Brain microvascular endothelial cell (primary cell): ENCODE measurements around the gene ITGB2.

Experiments used
- DNase-seq: peaks from one replicate; pipeline ENCODE4 v3.0.0-alpha.2; 2020
- H3K27ac ChIP-seq: fragments of 250-450 bp; sonication (Bioruptor Pico); 2 replicates; pipeline ENCODE4 v1.5.1; 2020; ENCODE audit warnings: mild to moderate bottlenecking, moderate library complexity
- H3K27me3 ChIP-seq: fragments of 250-450 bp; sonication (Bioruptor Pico); replicated peaks from 2 replicates; pipeline ENCODE4 v1.5.1; 2020; ENCODE audit warnings: mild to moderate bottlenecking
- H3K36me3 ChIP-seq: fragments of 250-450 bp; sonication (Bioruptor Pico); replicated peaks from 2 replicates; pipeline ENCODE4 v1.5.1; 2020; ENCODE audit warnings: mild to moderate bottlenecking
- H3K4me3 ChIP-seq: 2 replicates; pipeline ENCODE4 v1.5.1; 2011; ENCODE audit warnings: low read depth, mild to moderate bottlenecking, control low read depth, low read length, moderate library complexity
- CTCF ChIP-seq: IDR thresholded peaks from 2 replicates; pipeline ENCODE4 v1.5.1; 2011; ENCODE audit warnings: low read depth, mild to moderate bottlenecking, moderate library complexity, low read length, control low read depth, inconsistent platforms; ENCODE audit errors: missing control alignments
- in situ Hi-C: cut with HindIII; loops from 2 replicates; pipeline ENCODE4 v1.10.0; 2017; ENCODE audit warnings: low sequenced_read_pairs, low pct_ligation_motif_present

ITGB2 gene

GRCh38 chr21:44888581-44889550, 31.8 kb downstream of the ITGB2 start:
- in situ Hi-C loops = no loop called here
- no peak for TF ChIP-seq CTCF
- no peak for DNase-seq
- Histone ChIP-seq H3K27me3 (peaks cover 34% of the 10 kb centered on the region), H3K4me3 (no peak overlapping the region), H3K27ac (no peak overlapping the region), H3K36me3 (no peaks in the 10 kb centered on the region)

- in situ Hi-C loops = no loop called here
- DNase-seq = no peak
- Histone ChIP-seq H3K36me3 (no peaks in the 10 kb centered on the region), H3K27me3 (peaks cover 25% of the 10 kb centered on the region), H3K27ac (no peak overlapping the region), H3K4me3 (no peak overlapping the region)
- no peak for TF ChIP-seq CTCF
Measured at GRCh38 chr21:44887807-44888580, 32.7 kb downstream of the ITGB2 start.

- no peak for TF ChIP-seq CTCF
- no peak overlapping the region for H3K27ac ChIP-seq
- no peak for DNase-seq
- H3K4me3 ChIP-seq = no peak overlapping the region
- in situ Hi-C loops = no loop called here
- peaks cover 22% of the 10 kb centered on the region for H3K27me3 ChIP-seq
- H3K36me3 ChIP-seq = no peaks in the 10 kb centered on the region
Measured at GRCh38 chr21:44887126-44887806, 33.4 kb downstream of the ITGB2 start.

GRCh38 chr21:44886113-44887075, 34.3 kb downstream of the ITGB2 start:
- Histone ChIP-seq H3K36me3 (no peaks in the 10 kb centered on the region), H3K27ac (no peak overlapping the region), H3K4me3 (no peak overlapping the region), H3K27me3 (peaks cover 16% of the 10 kb centered on the region)
- no peak for DNase-seq
- in situ Hi-C loops = no loop called here
- TF ChIP-seq CTCF = no peak

- Histone ChIP-seq H3K27me3 (peaks cover 16% of the 10 kb centered on the region), H3K4me3 (no peak overlapping the region), H3K36me3 (no peaks in the 10 kb centered on the region), H3K27ac (no peak overlapping the region)
- no peak for TF ChIP-seq CTCF
- DNase-seq = no peak
- in situ Hi-C loops = no loop called here
Measured at GRCh38 chr21:44885615-44886014, 35.1 kb downstream of the ITGB2 start.
